HG02870 (cell line): Measurements from ENCODE around the gene KAT2A.

ENCODE experiments used
- ATAC-seq: cut with Tn5 transposase; IDR thresholded peaks from one replicate; pipeline ENCODE4 v1.9.1; 2021; ENCODE audit warnings: mild to moderate bottlenecking, moderate library complexity; ENCODE audit not compliant: unreplicated experiment

KAT2A gene

GRCh38 chr17:42116705-42117396 is 4.3 kb downstream of the KAT2A start:
- no peak for ATAC-seq

GRCh38 chr17:42114118-42114517 is 7.0 kb downstream of the KAT2A start:
- ATAC-seq: no peak

- no peak for ATAC-seq
These were observed 7.7 kb downstream of the KAT2A start for GRCh38 chr17:42113293-42114069.

- ATAC-seq: peak; percentile 57
These were observed 8.5 kb downstream of the KAT2A start, which contains the start of gene DHX58 for GRCh38 chr17:42112552-42113176. DHX58 (minus strand) TSS chr17:42112714; CDS start chr17:42111892, 822 bp downstream.

GRCh38 chr17:42111871-42112551 is 9.2 kb downstream of the KAT2A start:
- no peak for ATAC-seq

- ATAC-seq: no peak
These were observed 9.9 kb downstream of the KAT2A start for GRCh38 chr17:42111265-42111636.

- no peak for ATAC-seq
These were observed 10.6 kb downstream of the KAT2A start for GRCh38 chr17:42110301-42111264.

- no peak for ATAC-seq
These were observed 12.1 kb downstream of the KAT2A start for GRCh38 chr17:42109086-42109485.

- peak; percentile 64 for ATAC-seq
These were observed 13.3 kb downstream of the KAT2A start for GRCh38 chr17:42107597-42108576.

GRCh38 chr17:42107124-42107523 is 14.0 kb downstream of the KAT2A start:
- ATAC-seq: no peak

GRCh38 chr17:42106009-42106408 is 15.2 kb downstream of the KAT2A start:
- ATAC-seq: no peak

- ATAC-seq: no peak
These were observed 16.9 kb downstream of the KAT2A start for GRCh38 chr17:42104264-42104663.

GRCh38 chr17:42103221-42103954 is 17.8 kb downstream of the KAT2A start:
- ATAC-seq: no peak

- ATAC-seq: no peak
These were observed 19.5 kb downstream of the KAT2A start for GRCh38 chr17:42101513-42102292.

- no peak for ATAC-seq
These were observed 22.3 kb downstream of the KAT2A start for GRCh38 chr17:42098730-42099399.

- no peak for ATAC-seq
These were observed 23.2 kb downstream of the KAT2A start, which contains the start of gene ZNF385C for GRCh38 chr17:42097691-42098631. ZNF385C (minus strand) TSS chr17:42098473; CDS start chr17:42063056, 35,417 bp downstream.
